HUDEP-2 (cell line): Measurements from ENCODE around the gene POU5F1.
A peak's percentile ranks its signal among the peaks of the same experiment; 100 is the strongest.

Experiments
- DNase-seq, 76 experiments: peaks; one replicate each; lab custom pipeline; 2025; ENCODE audit not compliant: unreplicated experiment in 76 of 76; lab: John Stamatoyannopoulos, UW

Gene POU5F1

GRCh38 chr6:31116661-31117385, 53.7 kb downstream of the POU5F1 start:
- DNase-seq: no peak

DNA sequence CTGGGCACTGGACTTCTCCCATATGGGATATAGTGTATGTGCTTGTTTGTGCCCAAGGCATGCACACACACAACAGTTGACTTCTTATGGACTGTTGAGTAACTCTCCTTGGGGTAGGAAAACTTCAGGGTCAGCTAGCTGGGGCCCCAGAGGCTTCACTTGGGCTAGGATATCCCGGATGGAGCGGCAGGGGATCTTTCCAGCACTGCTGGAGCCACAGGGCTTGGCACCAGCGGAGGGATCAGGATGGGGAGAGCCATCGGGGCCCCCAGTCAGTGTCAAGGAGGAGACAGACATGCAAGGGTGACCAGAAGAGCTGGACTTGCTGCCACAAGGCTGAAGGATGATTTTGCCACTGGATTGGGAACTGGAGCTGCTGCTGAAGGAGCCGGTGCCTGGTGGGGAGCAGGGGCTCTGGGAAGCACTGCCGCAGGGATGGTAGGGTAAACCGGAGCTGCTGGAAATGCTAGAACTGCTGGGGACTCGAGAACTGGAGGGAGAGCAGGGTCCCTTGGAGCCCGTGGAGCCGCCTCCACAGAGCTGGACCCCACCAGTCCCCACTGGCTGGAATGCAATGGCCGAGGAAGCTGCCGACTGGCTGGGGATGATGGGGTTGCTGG, 54.4 kb downstream of the POU5F1 start:
- DNase-seq: no peak

DNA sequence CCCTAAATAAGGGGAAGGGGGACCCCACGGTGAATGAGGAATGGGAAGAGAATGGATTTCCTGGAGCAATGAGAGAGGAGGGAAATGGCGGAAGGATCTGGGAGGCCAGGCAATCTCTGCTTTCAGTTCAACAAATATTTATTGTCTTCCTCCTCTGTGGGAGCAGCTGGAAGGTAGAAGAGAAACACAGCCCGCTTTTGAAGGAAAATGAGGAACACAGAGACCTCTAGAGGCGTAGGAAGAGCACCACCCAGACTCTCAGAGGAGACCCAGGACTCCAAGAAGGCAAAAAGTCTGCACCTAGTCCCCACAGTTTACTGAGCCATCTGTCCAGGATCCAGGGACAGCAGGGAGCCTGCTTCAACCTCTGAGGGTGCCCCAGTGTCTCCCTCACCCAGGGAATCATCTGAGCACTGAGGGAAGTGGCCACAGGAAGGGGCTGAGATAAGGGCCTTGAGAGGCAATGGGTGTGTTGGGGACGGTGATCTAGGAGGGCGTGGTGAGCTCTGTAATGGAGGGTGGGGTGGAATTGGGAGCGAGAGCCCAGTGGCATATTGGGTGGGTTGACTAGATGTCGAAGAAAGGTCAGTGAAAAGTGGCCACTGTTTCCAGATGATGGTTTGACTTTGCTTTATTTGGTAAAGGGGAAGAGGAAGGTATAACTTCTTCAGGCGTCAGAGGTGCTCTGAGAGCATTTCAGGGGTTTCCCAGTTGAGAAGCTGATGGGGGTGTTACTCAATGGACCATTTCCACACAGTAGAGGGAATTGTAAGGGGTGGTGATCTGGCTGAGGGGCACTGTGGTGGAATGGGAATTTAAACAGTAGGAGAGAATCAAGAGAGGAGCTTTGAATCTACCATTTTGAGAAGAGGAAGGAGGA, 55.3 kb downstream of the POU5F1 start:
- DNase-seq: peak in 5 of 76 experiments; percentile 6 to 31 (median 27)

GRCh38 chr6:31114541-31114878, 56.0 kb downstream of the POU5F1 start, which contains the start of gene PSORS1C1:
PSORS1C1 (plus strand) TSS chr6:31114800; CDS start chr6:31129633, 14,833 bp downstream.
- DNase-seq: peak in 3 of 76 experiments; percentile 15 to 27 (median 21)
